Sigmoid colon (tissue), 4 donors: ENCODE results near the gene SLIT3.

Experiments
- CTCF ChIP-seq, 4 experiments: fragments of 450-650 bp in 3 of 4; fragments of 200-600 bp in 1 of 4; IDR thresholded peaks; one replicate each; pipeline ENCODE4 v1.5.1; 2016 to 2019; ENCODE audit warnings: antibody characterized with exemption in 4 of 4, mild to moderate bottlenecking in 3 of 4, moderate library complexity in 2 of 4
- EP300 ChIP-seq, 4 donors: sonication (generic); formaldehyde crosslinking; IDR thresholded peaks; one replicate each; pipeline ENCODE4 v1.6.1; 2017; ENCODE audit warnings: antibody characterized with exemption in 4 of 4
- POLR2A ChIP-seq, 2 donors: fragments of 450-650 bp; IDR thresholded peaks; one replicate each; pipeline ENCODE4 v1.6.1; 2016; ENCODE audit warnings: antibody characterized with exemption in 2 of 2, mild to moderate bottlenecking in 2 of 2, moderate library complexity in 2 of 2
- POLR2AphosphoS5 ChIP-seq, 4 donors: sonication (generic); formaldehyde crosslinking; IDR thresholded peaks; one replicate each; pipeline ENCODE4 v1.6.1; 2017; ENCODE audit warnings: antibody characterized with exemption in 4 of 4

GRCh38 chr5:169095410-169095960 lies 205.5 kb downstream of the SLIT3 start:
- TF ChIP-seq EP300 (IDR thresholded peaks at IDR 0.05) (no peak), CTCF (IDR thresholded peaks at IDR 0.05) (no peak), POLR2A (IDR thresholded peaks at IDR 0.05) (no peak), POLR2AphosphoS5 (IDR thresholded peaks at IDR 0.05) (no peak)
